Keratinocyte (primary cell): Measurements from ENCODE around the gene COX8A. TPM values are rescaled to one million over a fixed set of nuclear protein-coding genes. Genes with fewer than 3 reads are reported as not detected.

Source experiments
- DNase-seq: peaks from one replicate; pipeline ENCODE4 v3.0.0-alpha.2; 2011; ENCODE audit warnings: low read depth, missing footprints, low spot score
- FAIRE-seq: peaks from 2 replicates; lab custom pipeline; 2011; peaks lifted over from hg19 to GRCh38; lab: Jason Lieb, UNC
- H2AFZ ChIP-seq: 2 replicates; pipeline ENCODE4 v1.6.0; 2012; ENCODE audit warnings: low read length, control low read depth, inconsistent platforms; ENCODE audit not compliant: control insufficient read depth
- H3K27ac ChIP-seq: 2 replicates; pipeline ENCODE4 v1.5.1; 2011; ENCODE audit warnings: low read length; ENCODE audit not compliant: control insufficient read depth, insufficient read depth
- H3K27me3 ChIP-seq: 3 replicates; pipeline ENCODE4 v1.6.0; 2011; ENCODE audit warnings: low read length; ENCODE audit not compliant: control insufficient read depth, insufficient read depth; ENCODE audit errors: extremely low read depth
- H3K36me3 ChIP-seq, 2 experiments: 2 replicates in 1 of 2; 3 replicates in 1 of 2; pipeline ENCODE4 v1.5.1; 2011; ENCODE audit warnings: low read length in 2 of 2, mild to moderate bottlenecking in 1 of 2; ENCODE audit not compliant: control insufficient read depth in 2 of 2, insufficient read depth in 2 of 2; ENCODE audit errors: extremely low read depth in 1 of 2
- H3K4me1 ChIP-seq: 3 replicates; pipeline ENCODE4 v1.5.1; 2011; ENCODE audit warnings: low read length; ENCODE audit not compliant: control insufficient read depth, insufficient read depth; ENCODE audit errors: extremely low read depth
- H3K4me2 ChIP-seq: 3 replicates; pipeline ENCODE4 v1.6.0; 2011; ENCODE audit warnings: low read depth, low read length; ENCODE audit not compliant: control insufficient read depth, insufficient read depth; ENCODE audit errors: extremely low read depth
- H3K4me3 ChIP-seq, 3 experiments: fragments of 200-600 bp in 1 of 3; sonication (generic) in 1 of 3; 2 replicates in 2 of 3; 3 replicates in 1 of 3; pipeline ENCODE4 v1.5.1; 2011 to 2016; ENCODE audit warnings: low read length in 3 of 3, mild to moderate bottlenecking in 3 of 3, control low read depth in 2 of 3, inconsistent platforms in 1 of 3, low read depth in 1 of 3, mixed read lengths in 1 of 3, mixed run types in 1 of 3, moderate library complexity in 1 of 3; ENCODE audit not compliant: control insufficient read depth in 2 of 3, insufficient read depth in 2 of 3; ENCODE audit errors: extremely low read depth in 1 of 3
- H3K79me2 ChIP-seq: 2 replicates; pipeline ENCODE4 v1.6.0; 2012; ENCODE audit warnings: low read length; ENCODE audit not compliant: control insufficient read depth, insufficient read depth
- H3K9ac ChIP-seq: 3 replicates; pipeline ENCODE4 v1.6.0; 2011; ENCODE audit warnings: low read length; ENCODE audit not compliant: control insufficient read depth, insufficient read depth; ENCODE audit errors: extremely low read depth
- H3K9me1 ChIP-seq: 3 replicates; pipeline ENCODE4 v1.6.0; 2011; ENCODE audit warnings: low read length; ENCODE audit not compliant: control insufficient read depth, insufficient read depth; ENCODE audit errors: extremely low read depth
- H3K9me3 ChIP-seq: 2 replicates; pipeline ENCODE4 v1.5.1; 2012; ENCODE audit warnings: low read depth, low read length; ENCODE audit not compliant: control insufficient read depth
- H4K20me1 ChIP-seq: 3 replicates; pipeline ENCODE4 v1.6.0; 2011; ENCODE audit warnings: low read length; ENCODE audit not compliant: control insufficient read depth, insufficient read depth; ENCODE audit errors: extremely low read depth
- EZH2 ChIP-seq: IDR thresholded peaks from one replicate; pipeline ENCODE4 v1.6.1; 2012; ENCODE audit warnings: inconsistent platforms, mild to moderate bottlenecking, low read length, moderate library complexity
- dilution Hi-C: fragments of 300-500 bp; cut with MboI; formaldehyde crosslinking; loops from one replicate; pipeline ENCODE4 v1.7.0; 2020; ENCODE audit warnings: low sequenced_read_pairs; ENCODE audit not compliant: extremely low pct_ligation_motif_present
- polyA plus RNA-seq, 5 experiments: library from polyadenylated mRNA; depleted of rRNA in 3 of 5; stranded (reverse) in 3 of 5; stranded (forward) in 1 of 5; unstranded in 1 of 5; fragments of >200 nt; gene quantifications; 1 replicate in 1 of 5; 2 replicates in 3 of 5; 3 replicates in 1 of 5; pipeline versions ENCODE4 v1.2.1 to v1.2.3, GENCODE V29; 2011 to 2012; ENCODE audit warnings: missing spikeins in 2 of 5, low read depth in 1 of 5, low replicate concordance in 1 of 5
- TF ChIP-seq, protein P1 (sequence below), 3 experiments: IDR thresholded peaks in 1 of 3; conservative IDR thresholded peaks in 1 of 3; optimal IDR thresholded peaks in 1 of 3; 2 replicates in 2 of 3; 3 replicates in 1 of 3; pipeline versions ENCODE3 to v1.5.1; 2011; ENCODE audit warnings: low read length in 3 of 3, mild to moderate bottlenecking in 3 of 3, moderate library complexity in 2 of 3, control low read depth in 1 of 3, inconsistent platforms in 1 of 3; ENCODE audit not compliant: insufficient read depth in 2 of 3; ENCODE audit errors: extremely low read depth in 1 of 3

COX8A gene
- polyA plus RNA-seq, 1 donor (not counting 4 experiments of a cell fraction or from before 2014, with no cell fraction given), result 159 TPM

DNA sequence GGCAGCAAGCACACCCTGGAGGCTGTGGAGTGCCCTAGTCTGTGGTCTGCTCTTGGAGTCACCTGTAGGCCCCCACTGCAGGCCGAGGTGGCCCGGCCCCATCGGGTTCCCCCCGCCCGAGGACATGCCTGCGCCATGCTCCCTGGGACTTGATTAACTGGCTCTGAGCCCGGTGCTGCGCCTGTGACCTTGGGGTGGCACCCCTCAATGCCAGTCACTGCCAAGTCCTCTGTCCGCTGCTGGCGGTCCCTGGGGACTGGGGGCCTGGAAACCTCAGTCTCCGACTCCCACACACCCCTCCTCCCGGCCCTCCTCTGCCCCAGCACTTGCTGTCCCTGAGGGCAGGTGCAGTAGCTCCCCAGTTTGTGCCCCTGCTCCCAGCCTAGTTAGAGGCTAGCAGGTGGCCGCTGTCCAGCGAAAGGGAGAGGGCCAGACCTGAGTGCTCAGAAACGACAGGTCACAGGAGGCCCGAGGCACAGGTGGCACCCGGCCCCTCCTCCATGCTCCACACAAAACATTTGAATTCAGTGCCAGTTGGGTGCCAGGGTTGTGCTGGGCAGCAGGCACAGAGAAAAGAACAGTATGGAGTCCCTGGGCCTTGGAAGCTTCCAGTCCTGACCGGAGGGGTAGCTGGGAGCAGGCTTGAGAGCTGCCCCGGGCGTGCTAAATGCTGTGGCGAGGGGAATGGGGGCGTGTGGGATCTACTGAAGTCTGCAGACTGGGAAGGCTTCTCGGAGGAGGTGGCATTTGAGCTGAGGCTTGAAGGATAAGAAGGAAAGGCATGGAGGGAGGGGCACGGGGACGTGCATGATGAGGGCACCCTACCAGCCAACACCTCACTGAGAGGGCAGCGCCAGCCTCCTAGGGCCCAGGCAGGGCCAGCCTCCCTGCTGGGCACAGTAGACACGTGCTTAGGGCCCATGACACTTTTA is 45.0 kb downstream of the COX8A start:
- Histone ChIP-seq H3K27me3 (peaks cover 21% of the 10 kb centered on the region), H4K20me1 (no peaks in the 10 kb centered on the region), H3K4me1 (peaks cover 4% of the 10 kb centered on the region), H3K9me3 (no peaks in the 10 kb centered on the region), H3K4me3 (no peak overlapping the region), H3K4me2 (no peak overlapping the region), H3K27ac (no peak overlapping the region), H3K9ac (no peak overlapping the region), H3K36me3 (no peaks in the 10 kb centered on the region), H3K9me1 (no peaks in the 10 kb centered on the region), H2AFZ (no peak overlapping the region), H3K79me2 (no peaks in the 10 kb centered on the region)
- DNase-seq (no peak), FAIRE-seq (no peak)
- dilution Hi-C loops, result no loop called here
- TF ChIP-seq, protein P1, sequence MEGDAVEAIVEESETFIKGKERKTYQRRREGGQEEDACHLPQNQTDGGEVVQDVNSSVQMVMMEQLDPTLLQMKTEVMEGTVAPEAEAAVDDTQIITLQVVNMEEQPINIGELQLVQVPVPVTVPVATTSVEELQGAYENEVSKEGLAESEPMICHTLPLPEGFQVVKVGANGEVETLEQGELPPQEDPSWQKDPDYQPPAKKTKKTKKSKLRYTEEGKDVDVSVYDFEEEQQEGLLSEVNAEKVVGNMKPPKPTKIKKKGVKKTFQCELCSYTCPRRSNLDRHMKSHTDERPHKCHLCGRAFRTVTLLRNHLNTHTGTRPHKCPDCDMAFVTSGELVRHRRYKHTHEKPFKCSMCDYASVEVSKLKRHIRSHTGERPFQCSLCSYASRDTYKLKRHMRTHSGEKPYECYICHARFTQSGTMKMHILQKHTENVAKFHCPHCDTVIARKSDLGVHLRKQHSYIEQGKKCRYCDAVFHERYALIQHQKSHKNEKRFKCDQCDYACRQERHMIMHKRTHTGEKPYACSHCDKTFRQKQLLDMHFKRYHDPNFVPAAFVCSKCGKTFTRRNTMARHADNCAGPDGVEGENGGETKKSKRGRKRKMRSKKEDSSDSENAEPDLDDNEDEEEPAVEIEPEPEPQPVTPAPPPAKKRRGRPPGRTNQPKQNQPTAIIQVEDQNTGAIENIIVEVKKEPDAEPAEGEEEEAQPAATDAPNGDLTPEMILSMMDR (optimal IDR thresholded peaks at IDR 0.05 in 1 of 3, IDR thresholded peaks at IDR 0.05 in 1 of 3, conservative IDR thresholded peaks at IDR 0.05 in 1 of 3; ENCODE audit: extremely low read depth in 1 of 3, insufficient read depth in 2 of 3, low read length in 3 of 3), result no peak
- no peak for TF ChIP-seq EZH2

DNA sequence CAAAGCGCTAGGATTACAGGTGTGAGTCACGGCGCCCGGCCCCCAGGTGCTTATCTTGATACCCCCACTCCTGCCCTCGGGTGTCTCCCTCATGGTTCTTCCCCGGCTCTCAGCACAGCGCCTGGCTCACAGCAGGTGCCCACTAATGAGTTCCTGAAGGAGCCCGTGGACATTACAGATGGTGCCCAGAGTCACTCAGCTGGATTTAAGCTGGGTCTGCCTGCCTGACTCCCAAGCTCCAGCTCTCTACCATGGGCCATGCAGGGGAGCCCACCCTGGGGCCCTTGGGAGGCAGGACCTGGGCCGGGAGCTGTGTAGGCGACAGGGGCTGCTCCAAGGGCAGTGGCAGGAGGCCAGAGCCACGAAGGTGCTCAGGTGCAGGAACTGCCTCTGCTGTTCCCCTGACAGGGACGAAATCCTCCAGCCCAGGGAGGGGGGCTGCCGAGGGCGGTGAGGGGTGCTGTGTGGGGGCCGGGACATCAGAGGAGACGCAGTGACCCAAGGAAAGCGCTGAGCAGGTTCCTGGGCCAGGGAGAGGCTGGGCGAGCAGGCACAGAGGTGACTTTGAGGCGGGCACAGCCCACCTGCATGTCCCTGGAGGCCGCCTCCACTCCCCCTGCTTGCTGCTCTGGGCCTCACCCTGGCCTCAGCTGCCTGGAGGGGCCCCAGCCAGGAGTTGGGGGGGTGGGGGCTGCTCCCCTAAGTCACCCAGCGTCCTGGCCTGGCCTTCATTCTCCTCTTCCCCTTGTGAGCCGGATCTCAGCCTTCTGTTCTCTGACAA is 46.7 kb downstream of the COX8A start:
- no peak for FAIRE-seq
- Histone ChIP-seq H3K9me3 (no peaks in the 10 kb centered on the region), H3K4me2 (no peak overlapping the region), H3K4me1 (peaks cover 4% of the 10 kb centered on the region), H2AFZ (no peak overlapping the region), H3K9me1 (no peaks in the 10 kb centered on the region), H3K27ac (no peak overlapping the region), H3K27me3 (peaks cover 21% of the 10 kb centered on the region), H3K4me3 (no peak overlapping the region), H3K9ac (no peak overlapping the region), H4K20me1 (no peaks in the 10 kb centered on the region), H3K36me3 (no peaks in the 10 kb centered on the region), H3K79me2 (no peaks in the 10 kb centered on the region)
- dilution Hi-C loops, result no loop called here
- DNase-seq, result no peak
- TF ChIP-seq, protein P1 (optimal IDR thresholded peaks at IDR 0.05 in 1 of 3, IDR thresholded peaks at IDR 0.05 in 1 of 3, conservative IDR thresholded peaks at IDR 0.05 in 1 of 3; ENCODE audit: extremely low read depth in 1 of 3, insufficient read depth in 2 of 3, low read length in 3 of 3), result no peak
- no peak for TF ChIP-seq EZH2
